Tibial nerve (tissue), 3 donors: ENCODE data around the gene SHKBP1.

Experiments
- POLR2A ChIP-seq, 2 donors: fragments of 450-650 bp; IDR thresholded peaks; one replicate each; pipeline ENCODE4 v1.6.1; 2017; ENCODE audit warnings: antibody characterized with exemption in 2 of 2, mild to moderate bottlenecking in 2 of 2, moderate library complexity in 2 of 2
- TF ChIP-seq, protein P1 (sequence below), 5 experiments: fragments of 200-600 bp in 3 of 5; fragments of 450-650 bp in 2 of 5; sonication (generic) in 3 of 5; IDR thresholded peaks; one replicate each; pipeline ENCODE4 v1.5.1; 2016 to 2019; ENCODE audit warnings: antibody characterized with exemption in 5 of 5, mild to moderate bottlenecking in 3 of 5, moderate library complexity in 2 of 5

DNA sequence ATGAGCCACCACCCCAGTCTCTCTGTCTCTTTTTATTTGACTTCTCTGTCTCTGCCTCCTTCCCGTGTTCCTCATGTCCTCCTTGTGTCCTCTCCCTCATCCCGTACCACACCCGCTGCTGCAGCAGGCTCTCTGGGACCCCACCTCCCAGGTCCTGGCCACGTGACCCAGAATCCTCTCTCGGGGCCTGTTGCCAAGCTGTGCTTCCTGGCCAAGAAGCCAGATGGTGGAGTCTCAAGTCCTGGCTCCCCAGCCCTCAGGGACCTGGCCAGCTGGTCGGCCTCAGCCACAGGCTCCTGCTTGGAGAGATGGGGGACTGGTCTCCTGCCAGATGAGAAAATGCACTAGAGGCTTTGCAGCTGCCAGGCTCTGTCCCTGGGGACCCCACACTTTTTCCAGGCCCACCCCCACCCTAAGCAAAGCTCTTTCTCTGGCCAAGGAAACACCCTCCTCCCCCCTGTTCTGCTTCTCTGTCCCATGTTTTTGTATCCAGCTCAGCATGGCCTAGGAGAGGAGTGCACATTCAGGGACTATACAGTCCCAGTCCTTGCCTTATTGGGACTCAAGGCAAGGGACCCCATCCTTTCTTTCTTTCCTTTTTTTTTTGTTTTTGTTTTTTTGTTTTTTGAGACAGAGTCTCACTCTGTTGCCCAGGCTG, 34.3 kb upstream of the SHKBP1 start:
- TF ChIP-seq, protein P1, sequence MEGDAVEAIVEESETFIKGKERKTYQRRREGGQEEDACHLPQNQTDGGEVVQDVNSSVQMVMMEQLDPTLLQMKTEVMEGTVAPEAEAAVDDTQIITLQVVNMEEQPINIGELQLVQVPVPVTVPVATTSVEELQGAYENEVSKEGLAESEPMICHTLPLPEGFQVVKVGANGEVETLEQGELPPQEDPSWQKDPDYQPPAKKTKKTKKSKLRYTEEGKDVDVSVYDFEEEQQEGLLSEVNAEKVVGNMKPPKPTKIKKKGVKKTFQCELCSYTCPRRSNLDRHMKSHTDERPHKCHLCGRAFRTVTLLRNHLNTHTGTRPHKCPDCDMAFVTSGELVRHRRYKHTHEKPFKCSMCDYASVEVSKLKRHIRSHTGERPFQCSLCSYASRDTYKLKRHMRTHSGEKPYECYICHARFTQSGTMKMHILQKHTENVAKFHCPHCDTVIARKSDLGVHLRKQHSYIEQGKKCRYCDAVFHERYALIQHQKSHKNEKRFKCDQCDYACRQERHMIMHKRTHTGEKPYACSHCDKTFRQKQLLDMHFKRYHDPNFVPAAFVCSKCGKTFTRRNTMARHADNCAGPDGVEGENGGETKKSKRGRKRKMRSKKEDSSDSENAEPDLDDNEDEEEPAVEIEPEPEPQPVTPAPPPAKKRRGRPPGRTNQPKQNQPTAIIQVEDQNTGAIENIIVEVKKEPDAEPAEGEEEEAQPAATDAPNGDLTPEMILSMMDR (IDR thresholded peaks at IDR 0.05), result no peak
- no peak for TF ChIP-seq POLR2A (IDR thresholded peaks at IDR 0.05)
